Left renal cortex interstitium (tissue), 4 donors: ENCODE data around the gene ZNF672. TPM values are rescaled to one million over a fixed set of nuclear protein-coding genes. Genes with fewer than 3 reads are reported as not detected.

ENCODE experiments used
- DNase-seq, 4 donors: peaks; one replicate each; pipeline ENCODE4 v3.0.0-alpha.2; 2013; ENCODE audit warnings: low read depth in 4 of 4, low spot score in 2 of 4, missing footprints in 1 of 4
- polyA plus RNA-seq, 4 donors: library from polyadenylated mRNA; unstranded; fragments of 120-200 nt; gene quantifications; one replicate each; pipeline ENCODE4 v1.2.1, GENCODE V29; 2013; ENCODE audit not compliant: insufficient read length in 4 of 4

Gene ZNF672
- polyA plus RNA-seq, 4 donors, result 20.1 to 30.0 (median 25.6) TPM

- no peak for DNase-seq
These were observed 14.7 kb downstream of the ZNF672 start for GRCh38 chr1:248852481-248853405.

GRCh38 chr1:248853663-248854375 is 15.8 kb downstream of the ZNF672 start:
- no peak for DNase-seq

GRCh38 chr1:248855580-248855979 is 17.6 kb downstream of the ZNF672 start:
- no peak for DNase-seq

GRCh38 chr1:248856176-248856575 is 18.2 kb downstream of the ZNF672 start:
- DNase-seq, result no peak

- no peak for DNase-seq
These were observed 19.2 kb downstream of the ZNF672 start for GRCh38 chr1:248857201-248857600.

GRCh38 chr1:248857749-248858095 is 19.7 kb downstream of the ZNF672 start:
- DNase-seq, result no peak

GRCh38 chr1:248858096-248858890 is 20.3 kb downstream of the ZNF672 start:
- peak; percentile 44 to 54 (median 51) for DNase-seq

GRCh38 chr1:248858891-248859889 is 21.2 kb downstream of the ZNF672 start, which contains the start of gene ZNF692:
Gene ZNF692, minus strand, starts transcription at chr1:248859085. Its CDS starts 776 bp downstream, at chr1:248858309.
- DNase-seq, result peak; percentile 77 to 94 (median 92)

GRCh38 chr1:248860007-248860406 is 22.0 kb downstream of the ZNF672 start:
- no peak for DNase-seq

- no peak for DNase-seq
These were observed 23.6 kb downstream of the ZNF672 start for GRCh38 chr1:248861616-248862015.

- no peak for DNase-seq
These were observed 24.6 kb downstream of the ZNF672 start for GRCh38 chr1:248862695-248862997.

GRCh38 chr1:248862998-248863881 is 25.2 kb downstream of the ZNF672 start:
- DNase-seq, result peak in 3 of 4 donors; percentile 42 to 73 (median 72)

- DNase-seq, result no peak
These were observed 33.9 kb downstream of the ZNF672 start for GRCh38 chr1:248871837-248872401.

GRCh38 chr1:248872752-248873408 is 34.9 kb downstream of the ZNF672 start:
- peak; percentile 59 to 79 (median 68) for DNase-seq

- peak; percentile 90 to 96 (median 92) for DNase-seq
These were observed 35.5 kb downstream of the ZNF672 start for GRCh38 chr1:248873409-248873992.

GRCh38 chr1:248873993-248874533 is 36.0 kb downstream of the ZNF672 start:
- DNase-seq, result peak; percentile 82 to 94 (median 85)

GRCh38 chr1:248881261-248881660 is 43.2 kb downstream of the ZNF672 start:
- no peak for DNase-seq
